H1 (cell line): Measurements from ENCODE around the gene SPSB2. TPM values are rescaled to one million over a fixed set of nuclear protein-coding genes. Genes with fewer than 3 reads are reported as not detected.

Source experiments
- BACH1 ChIP-seq: IDR thresholded peaks from 2 replicates; pipeline ENCODE4 v1.6.1; 2012; ENCODE audit warnings: low read length, improper control_type of control experiment
- EGR1 ChIP-seq: IDR thresholded peaks from 2 replicates; pipeline ENCODE4 v1.6.1; 2011; ENCODE audit warnings: low read depth, low read length, borderline replicate concordance
- MAFK ChIP-seq: IDR thresholded peaks from 2 replicates; pipeline ENCODE4 v1.6.1; 2012; ENCODE audit warnings: low read depth, mild to moderate bottlenecking, improper control_type of control experiment, low read length
- SIRT6 ChIP-seq: IDR thresholded peaks from one replicate; pipeline ENCODE4 v1.7.1; 2012; ENCODE audit warnings: low read length, inconsistent platforms
- polyA plus RNA-seq, 7 experiments: library from polyadenylated mRNA; depleted of rRNA in 3 of 7; stranded (reverse) in 5 of 7; unstranded in 2 of 7; fragments of >200 nt in 5 of 7; fragments of 200-250 nt in 2 of 7; gene quantifications; 1 replicate in 5 of 7; 2 replicates in 1 of 7; 4 replicates in 1 of 7; pipeline versions ENCODE4 v1.2.1 to v1.2.3, GENCODE V29; 2011 to 2013; ENCODE audit warnings: missing spikeins in 2 of 7, mixed read lengths in 2 of 7
- total RNA-seq: library from RNA; stranded (reverse); fragmentation: NEBNext Ultra II Directional; extraction: Animal tissue kit (Norgen Biotek cat#: 25700); gene quantifications from 2 replicates; pipeline ENCODE4 v1.2.1, GENCODE V29; 2021

SPSB2 gene
- total and polyA plus RNA-seq, 2 of the 8 experiments (the other 6 are each of a cell fraction or from before 2014, with no cell fraction given): 13.0 to 23.2 TPM

- TF ChIP-seq EGR1: no peak
- TF ChIP-seq BACH1: no peak
- no peak for TF ChIP-seq MAFK
- TF ChIP-seq SIRT6: no peak
Observed at GRCh38 chr12:6899427-6899826, 26.3 kb upstream of the SPSB2 start (continued).
